ENCODE data around the gene CENPK.
"Not testable (repeated sequence)": the region's sequence is repeated elsewhere in the genome, so short reads cannot be mapped to it uniquely, and the experiment has no call there.

CENPK gene

GRCh38 chr5:65506961-65507360 lies 56.0 kb downstream of the CENPK start:
- DNase-seq (ENCODE audit: low read depth in 3 of 3), result no peak

- DNase-seq (ENCODE audit: low read depth in 3 of 3), result no peak
Observed at GRCh38 chr5:65489119-65489518, 73.8 kb downstream of the CENPK start.

GRCh38 chr5:65488038-65488687 lies 74.8 kb downstream of the CENPK start:
- DNase-seq (ENCODE audit: low read depth in 3 of 3), result not testable (repeated sequence)

GRCh38 chr5:65486803-65487202 lies 76.2 kb downstream of the CENPK start:
- not testable (repeated sequence) for DNase-seq (ENCODE audit: low read depth in 3 of 3)

- DNase-seq (ENCODE audit: low read depth in 3 of 3), result no peak
Observed at GRCh38 chr5:65485405-65485804, 77.6 kb downstream of the CENPK start.

GRCh38 chr5:65483546-65484346 lies 79.2 kb downstream of the CENPK start:
- DNase-seq (ENCODE audit: low read depth in 3 of 3), result no peak

- DNase-seq (ENCODE audit: low read depth in 3 of 3), result no peak
Observed at GRCh38 chr5:65482736-65483545, 80.0 kb downstream of the CENPK start.

- DNase-seq (ENCODE audit: low read depth in 3 of 3), result no peak
Observed at GRCh38 chr5:65482296-65482735, 80.7 kb downstream of the CENPK start.

- peak; percentile 48 to 62 (median 58) for DNase-seq (ENCODE audit: low read depth in 3 of 3)
Observed at GRCh38 chr5:65481635-65482295, 81.2 kb downstream of the CENPK start, which contains the start of gene ADAMTS6. ADAMTS6 (minus strand) TSS chr5:65481920; CDS start chr5:65473673, 8,247 bp downstream.

- no peak for DNase-seq (ENCODE audit: low read depth in 3 of 3)
Observed at GRCh38 chr5:65481171-65481581, 81.8 kb downstream of the CENPK start.

- DNase-seq (ENCODE audit: low read depth in 3 of 3), result peak in 1 of 3 experiments; percentile 3
Observed at GRCh38 chr5:65480306-65480865, 82.6 kb downstream of the CENPK start.

- no peak for DNase-seq (ENCODE audit: low read depth in 3 of 3)
Observed at GRCh38 chr5:65479527-65479926, 83.4 kb downstream of the CENPK start.

GRCh38 chr5:65478336-65478735 lies 84.6 kb downstream of the CENPK start:
- DNase-seq (ENCODE audit: low read depth in 3 of 3), result no peak

- DNase-seq (ENCODE audit: low read depth in 3 of 3), result no peak
Observed at GRCh38 chr5:65475895-65476294, 87.1 kb downstream of the CENPK start.

GRCh38 chr5:65475336-65475735 lies 87.6 kb downstream of the CENPK start:
- DNase-seq (ENCODE audit: low read depth in 3 of 3), result no peak

GRCh38 chr5:65474130-65474711 lies 88.7 kb downstream of the CENPK start:
- DNase-seq (ENCODE audit: low read depth in 3 of 3), result no peak

- DNase-seq (ENCODE audit: low read depth in 3 of 3), result no peak
Observed at GRCh38 chr5:65468633-65469032, 94.3 kb downstream of the CENPK start.
